ENCODE data around the gene IGSF9. TPM values are rescaled to one million over a fixed set of nuclear protein-coding genes. Genes with fewer than 3 reads are reported as not detected.

The IGSF9 gene
- total RNA-seq, 1 donor = under 0.01 TPM

DNA sequence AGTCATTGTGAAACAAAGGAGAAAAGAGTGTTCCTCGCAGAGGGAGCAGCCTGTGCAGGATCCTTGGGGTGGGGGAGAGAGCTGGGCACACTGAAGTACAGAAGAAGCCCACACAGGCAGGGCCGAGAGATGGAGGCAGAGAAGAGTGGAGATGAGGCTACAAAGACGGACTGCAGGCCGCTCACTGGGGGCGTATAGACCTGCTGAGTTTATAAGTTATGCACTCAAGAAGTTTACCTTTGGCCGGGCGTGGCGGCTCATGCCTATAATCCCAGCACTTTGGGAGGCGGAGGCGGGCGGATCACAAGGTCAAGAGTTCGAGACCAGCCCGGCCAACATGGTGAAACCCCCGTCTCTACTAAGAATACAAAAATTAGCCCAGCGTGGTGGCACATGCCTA is 16.2 kb upstream of the IGSF9 start:
- peak overlapping the region; percentile 63 for H3K4me3 ChIP-seq (ENCODE audit: insufficient read depth, low read length)
- DNase-seq (ENCODE audit: insufficient read length, low spot score, missing footprints) = no peak
- peak overlapping the region; percentile 82 for H3K4me2 ChIP-seq (ENCODE audit: insufficient read depth, low read length)
- H4K20me1 ChIP-seq (ENCODE audit: insufficient read depth, low read length) = no peaks in the 10 kb centered on the region
- H3K27ac ChIP-seq (ENCODE audit: low read depth, low read length) = peak overlapping the region; percentile 51
- H3K27me3 ChIP-seq (ENCODE audit: insufficient read depth, low read length) = no peaks in the 10 kb centered on the region
- peaks cover 24% of the 10 kb centered on the region for H3K79me2 ChIP-seq (ENCODE audit: insufficient read depth, low read length)
- no peaks in the 10 kb centered on the region for H3K36me3 ChIP-seq (ENCODE audit: insufficient read depth, low read length)
- no peaks in the 10 kb centered on the region for H3K9me3 ChIP-seq (ENCODE audit: low read depth, low read length)
- TF ChIP-seq, protein P1, sequence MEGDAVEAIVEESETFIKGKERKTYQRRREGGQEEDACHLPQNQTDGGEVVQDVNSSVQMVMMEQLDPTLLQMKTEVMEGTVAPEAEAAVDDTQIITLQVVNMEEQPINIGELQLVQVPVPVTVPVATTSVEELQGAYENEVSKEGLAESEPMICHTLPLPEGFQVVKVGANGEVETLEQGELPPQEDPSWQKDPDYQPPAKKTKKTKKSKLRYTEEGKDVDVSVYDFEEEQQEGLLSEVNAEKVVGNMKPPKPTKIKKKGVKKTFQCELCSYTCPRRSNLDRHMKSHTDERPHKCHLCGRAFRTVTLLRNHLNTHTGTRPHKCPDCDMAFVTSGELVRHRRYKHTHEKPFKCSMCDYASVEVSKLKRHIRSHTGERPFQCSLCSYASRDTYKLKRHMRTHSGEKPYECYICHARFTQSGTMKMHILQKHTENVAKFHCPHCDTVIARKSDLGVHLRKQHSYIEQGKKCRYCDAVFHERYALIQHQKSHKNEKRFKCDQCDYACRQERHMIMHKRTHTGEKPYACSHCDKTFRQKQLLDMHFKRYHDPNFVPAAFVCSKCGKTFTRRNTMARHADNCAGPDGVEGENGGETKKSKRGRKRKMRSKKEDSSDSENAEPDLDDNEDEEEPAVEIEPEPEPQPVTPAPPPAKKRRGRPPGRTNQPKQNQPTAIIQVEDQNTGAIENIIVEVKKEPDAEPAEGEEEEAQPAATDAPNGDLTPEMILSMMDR (IDR thresholded peaks at IDR 0.05; ENCODE audit: extremely low read depth, low read depth, low read length) = no peak
- peaks cover 13% of the 10 kb centered on the region for H3K4me1 ChIP-seq (ENCODE audit: insufficient read depth, low read length)
- H2AFZ ChIP-seq (ENCODE audit: low read length) = peak overlapping the region; percentile 16

DNA sequence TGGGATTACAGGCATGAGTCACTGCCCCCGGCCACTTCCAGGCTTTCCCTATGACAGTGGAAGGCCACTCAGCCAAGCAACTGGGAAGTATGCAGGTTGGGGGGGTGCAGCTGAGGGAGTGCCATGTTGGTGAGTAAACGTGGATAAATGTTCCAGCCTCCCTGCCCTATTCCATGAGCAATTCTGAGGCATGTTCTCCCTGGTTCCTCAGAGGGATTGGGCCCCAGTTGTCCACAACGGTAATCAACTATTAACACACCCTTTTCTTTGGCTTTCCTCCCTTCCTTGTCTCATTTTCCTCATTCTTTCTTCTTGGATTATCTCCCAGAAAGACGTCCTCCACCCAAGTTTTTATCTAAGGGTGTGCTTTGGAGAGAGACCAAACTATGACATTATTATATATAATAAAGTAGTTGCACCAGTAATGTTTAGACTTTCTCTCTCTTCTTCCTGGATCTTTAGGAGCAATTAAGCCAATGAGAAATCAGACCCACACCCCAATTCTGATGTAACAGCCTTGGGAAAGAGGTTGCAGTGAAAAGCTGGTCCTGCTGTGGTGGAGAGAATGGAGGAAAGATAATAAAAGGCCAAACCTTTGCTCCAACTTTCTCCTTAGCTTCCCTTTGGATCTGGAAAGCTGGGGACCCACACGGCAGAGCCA is 15.4 kb upstream of the IGSF9 start:
- Histone ChIP-seq H3K27ac (ENCODE audit: low read depth, low read length) (peak overlapping the region; percentile 51), H2AFZ (ENCODE audit: low read length) (peak overlapping the region; percentile 16), H4K20me1 (ENCODE audit: insufficient read depth, low read length) (no peaks in the 10 kb centered on the region), H3K4me1 (ENCODE audit: insufficient read depth, low read length) (peaks cover 13% of the 10 kb centered on the region), H3K27me3 (ENCODE audit: insufficient read depth, low read length) (no peaks in the 10 kb centered on the region), H3K9me3 (ENCODE audit: low read depth, low read length) (no peaks in the 10 kb centered on the region), H3K4me3 (ENCODE audit: insufficient read depth, low read length) (peak overlapping the region; percentile 63), H3K4me2 (ENCODE audit: insufficient read depth, low read length) (peak overlapping the region; percentile 82), H3K36me3 (ENCODE audit: insufficient read depth, low read length) (no peaks in the 10 kb centered on the region), H3K79me2 (ENCODE audit: insufficient read depth, low read length) (peaks cover 24% of the 10 kb centered on the region)
- TF ChIP-seq, protein P1 (IDR thresholded peaks at IDR 0.05; ENCODE audit: extremely low read depth, low read depth, low read length) = no peak
- peak; percentile 86 for DNase-seq (ENCODE audit: insufficient read length, low spot score, missing footprints)

GRCh38 chr1:159959451-159959850 is 14.0 kb upstream of the IGSF9 start:
- Histone ChIP-seq H4K20me1 (ENCODE audit: insufficient read depth, low read length) (no peaks in the 10 kb centered on the region), H3K27me3 (ENCODE audit: insufficient read depth, low read length) (no peaks in the 10 kb centered on the region), H3K4me3 (ENCODE audit: insufficient read depth, low read length) (no peak overlapping the region), H3K36me3 (ENCODE audit: insufficient read depth, low read length) (no peaks in the 10 kb centered on the region), H3K9me3 (ENCODE audit: low read depth, low read length) (no peaks in the 10 kb centered on the region), H3K27ac (ENCODE audit: low read depth, low read length) (no peak overlapping the region), H3K4me1 (ENCODE audit: insufficient read depth, low read length) (peaks cover 13% of the 10 kb centered on the region), H3K4me2 (ENCODE audit: insufficient read depth, low read length) (no peak overlapping the region), H2AFZ (ENCODE audit: low read length) (no peak overlapping the region), H3K79me2 (ENCODE audit: insufficient read depth, low read length) (peaks cover 20% of the 10 kb centered on the region)
- TF ChIP-seq, protein P1 (IDR thresholded peaks at IDR 0.05; ENCODE audit: extremely low read depth, low read depth, low read length) = no peak
- DNase-seq (ENCODE audit: insufficient read length, low spot score, missing footprints) = no peak

GRCh38 chr1:159958719-159959380 is 13.4 kb upstream of the IGSF9 start:
- Histone ChIP-seq H3K27me3 (ENCODE audit: insufficient read depth, low read length) (no peaks in the 10 kb centered on the region), H3K36me3 (ENCODE audit: insufficient read depth, low read length) (no peaks in the 10 kb centered on the region), H2AFZ (ENCODE audit: low read length) (no peak overlapping the region), H3K79me2 (ENCODE audit: insufficient read depth, low read length) (peaks cover 20% of the 10 kb centered on the region), H4K20me1 (ENCODE audit: insufficient read depth, low read length) (no peaks in the 10 kb centered on the region), H3K9me3 (ENCODE audit: low read depth, low read length) (no peaks in the 10 kb centered on the region), H3K4me3 (ENCODE audit: insufficient read depth, low read length) (no peak overlapping the region), H3K4me2 (ENCODE audit: insufficient read depth, low read length) (no peak overlapping the region), H3K4me1 (ENCODE audit: insufficient read depth, low read length) (peaks cover 17% of the 10 kb centered on the region), H3K27ac (ENCODE audit: low read depth, low read length) (no peak overlapping the region)
- DNase-seq (ENCODE audit: insufficient read length, low spot score, missing footprints) = no peak
- TF ChIP-seq, protein P1 (IDR thresholded peaks at IDR 0.05; ENCODE audit: extremely low read depth, low read depth, low read length) = no peak
